GM21717 (cell line): ENCODE data around the gene DMRTC2.

Experiments
- ATAC-seq: cut with Tn5 transposase; IDR thresholded peaks from one replicate; pipeline ENCODE4 v1.9.1; 2021; ENCODE audit warnings: mild to moderate bottlenecking, moderate library complexity; ENCODE audit not compliant: unreplicated experiment

DMRTC2 gene

DNA sequence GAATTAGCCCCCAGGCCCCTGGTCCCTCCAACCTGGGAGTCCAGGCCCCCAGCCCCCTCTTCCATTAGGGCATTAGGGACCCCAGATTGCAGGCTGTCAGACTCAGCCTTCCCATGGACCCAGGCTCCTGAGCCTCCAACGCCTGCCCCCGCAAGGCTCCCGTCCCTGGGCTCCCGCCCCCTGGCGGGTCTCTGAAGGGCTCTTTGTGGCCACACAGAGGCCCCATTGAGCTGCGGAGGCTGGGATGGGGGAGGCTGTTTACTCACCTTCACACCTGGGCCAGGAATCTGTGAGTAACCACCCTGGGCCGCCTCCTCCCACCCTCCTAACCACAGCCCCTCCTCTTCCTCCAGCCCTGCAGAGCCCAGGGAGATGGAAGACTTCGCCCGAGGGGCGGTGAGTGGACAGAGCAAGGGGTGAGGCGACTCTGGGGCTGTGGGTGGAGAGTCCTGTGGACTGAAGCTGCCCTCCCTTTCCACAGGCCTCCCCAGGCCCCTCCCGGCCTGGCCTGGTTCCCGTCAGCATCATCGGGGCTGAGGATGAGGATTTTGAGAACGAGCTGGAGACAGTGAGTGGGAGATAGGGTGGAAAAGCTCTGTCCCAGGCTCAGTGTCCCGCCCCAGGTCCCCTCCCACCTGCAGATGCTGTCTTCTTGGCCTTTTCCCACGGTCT lies 43.0 kb downstream of the DMRTC2 start:
- ATAC-seq = no peak

DNA sequence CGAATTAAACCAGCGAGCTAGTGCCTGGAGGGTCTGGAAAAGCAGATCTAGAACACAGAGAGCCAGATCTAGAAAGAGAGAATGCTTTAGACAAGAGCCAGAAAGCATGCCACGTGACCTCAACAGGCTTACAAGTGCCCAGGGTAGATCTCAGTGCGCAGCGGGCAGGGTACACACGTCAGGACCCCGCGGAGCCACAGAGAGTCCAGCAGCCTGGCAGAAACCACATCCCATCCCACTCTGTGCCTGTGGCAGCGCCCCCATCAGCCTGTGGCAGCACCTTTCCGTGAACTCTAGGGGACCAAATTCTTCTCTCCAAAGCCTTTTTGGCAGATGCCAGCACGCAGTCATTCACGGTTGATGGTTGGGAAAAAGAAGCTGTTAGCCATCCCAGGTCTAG lies 44.1 kb downstream of the DMRTC2 start:
- no peak for ATAC-seq

DNA sequence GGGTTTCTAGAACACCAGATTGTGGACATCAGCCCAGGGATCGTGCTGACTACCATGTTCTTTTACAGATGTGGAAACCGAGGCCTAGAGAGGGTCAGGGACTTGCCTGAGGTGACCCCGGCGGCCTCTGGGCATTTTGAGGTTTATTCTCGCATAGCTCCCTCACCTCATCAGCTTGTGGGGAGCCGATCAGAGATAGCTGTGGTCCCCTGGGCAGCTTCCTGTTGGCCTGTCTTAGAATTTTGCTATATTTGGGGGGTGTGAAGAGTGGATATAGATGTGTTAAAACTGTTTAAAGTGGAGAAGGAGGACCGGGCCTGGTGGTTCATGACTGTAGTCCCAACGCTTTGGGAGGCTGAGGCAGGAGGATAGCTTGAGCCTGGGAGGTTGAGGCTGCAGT lies 45.1 kb downstream of the DMRTC2 start:
- no peak for ATAC-seq

DNA sequence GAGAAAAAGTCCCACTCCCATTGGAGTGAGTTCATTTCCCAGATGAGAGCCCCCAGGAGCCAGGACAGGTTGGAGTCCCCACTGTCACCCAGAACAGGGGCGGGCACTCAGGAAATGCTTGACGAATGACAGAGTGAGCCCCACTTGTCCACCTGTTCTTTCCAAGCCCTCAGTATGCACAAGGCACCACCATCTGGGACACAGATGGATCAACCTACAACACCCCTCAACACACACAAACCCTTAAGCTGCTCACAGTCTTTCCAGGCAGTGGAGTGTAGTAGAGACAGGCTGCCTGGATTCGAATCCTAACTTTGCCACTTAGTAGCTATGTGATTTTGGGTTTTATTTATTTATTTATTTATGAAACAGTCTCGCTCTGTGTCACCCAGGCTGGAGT lies 46.1 kb downstream of the DMRTC2 start:
- no peak for ATAC-seq

DNA sequence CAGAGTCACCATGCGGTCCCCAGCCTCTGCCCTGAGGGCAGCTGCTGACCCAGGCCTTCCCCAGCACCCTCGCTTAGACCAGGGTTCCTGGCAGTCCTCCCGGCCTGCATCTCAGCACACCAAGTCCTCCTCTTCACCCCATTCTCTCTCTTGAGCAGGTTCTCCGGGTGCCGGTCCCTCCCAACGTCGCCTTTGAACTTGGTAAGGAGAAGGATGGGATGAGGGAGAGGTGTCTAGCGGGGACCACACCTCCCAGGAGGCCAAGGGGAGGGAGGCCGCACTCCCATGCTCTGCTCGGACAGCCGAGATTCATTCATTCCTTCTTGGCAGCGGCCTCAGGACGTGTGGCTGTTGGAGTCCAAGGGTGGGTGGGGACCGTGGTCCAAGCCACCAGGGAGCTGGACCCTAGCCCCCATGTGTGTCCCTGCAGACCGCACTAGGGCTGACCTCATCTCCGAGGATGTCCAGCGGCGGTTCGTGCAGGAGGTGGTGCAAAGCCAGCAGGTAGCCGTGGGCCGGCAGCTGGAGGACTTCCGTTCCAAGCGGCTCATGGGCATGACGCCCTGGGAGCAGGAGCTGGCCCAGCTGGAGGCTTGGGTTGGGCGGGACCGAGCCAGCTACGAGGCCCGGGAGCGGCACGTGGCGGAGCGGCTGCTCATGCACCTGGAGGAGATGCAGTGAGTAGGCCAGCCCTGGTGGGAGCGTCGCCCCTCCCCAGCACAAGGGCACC lies 47.5 kb downstream of the DMRTC2 start:
- no peak for ATAC-seq

DNA sequence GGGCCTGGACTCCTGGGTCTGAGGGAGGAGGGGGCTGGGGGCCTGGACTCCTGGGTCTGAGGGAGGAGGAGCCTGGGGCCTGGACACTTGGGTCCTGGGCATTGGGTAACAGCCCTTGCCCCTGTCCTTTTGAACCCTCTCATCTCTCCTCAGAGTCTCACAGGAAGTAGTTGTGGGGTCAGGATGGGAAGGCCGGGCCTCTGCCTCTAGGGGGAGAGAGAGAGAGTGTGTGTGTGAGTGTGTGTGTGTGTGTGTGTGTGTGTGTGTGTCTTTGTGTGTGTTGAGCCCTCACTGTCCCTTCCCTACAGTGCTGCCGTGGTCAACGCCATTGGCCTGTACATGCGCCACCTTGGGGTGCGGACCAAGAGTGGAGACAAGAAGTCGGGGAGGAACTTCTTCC lies 49.1 kb downstream of the DMRTC2 start:
- no peak for ATAC-seq

DNA sequence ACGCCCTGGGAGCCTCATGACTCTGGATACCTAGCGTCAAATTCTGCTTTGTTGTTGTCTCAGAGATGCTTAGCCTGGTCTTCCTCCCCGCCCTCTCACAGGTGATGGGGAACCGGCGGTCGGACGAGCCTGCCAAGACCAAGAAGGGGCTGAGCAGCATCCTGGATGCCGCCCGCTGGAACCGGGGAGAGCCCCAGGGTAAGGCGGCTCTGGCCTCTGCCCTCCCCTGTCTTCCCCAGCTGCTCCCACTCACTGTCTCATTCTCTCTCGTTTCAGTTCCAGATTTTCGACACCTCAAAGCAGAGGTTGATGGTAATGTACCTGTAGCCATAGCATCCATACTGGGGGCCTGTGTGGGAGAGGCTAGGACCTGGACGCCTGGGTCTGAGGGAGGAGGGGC lies 49.5 kb downstream of the DMRTC2 start:
- ATAC-seq = no peak

DNA sequence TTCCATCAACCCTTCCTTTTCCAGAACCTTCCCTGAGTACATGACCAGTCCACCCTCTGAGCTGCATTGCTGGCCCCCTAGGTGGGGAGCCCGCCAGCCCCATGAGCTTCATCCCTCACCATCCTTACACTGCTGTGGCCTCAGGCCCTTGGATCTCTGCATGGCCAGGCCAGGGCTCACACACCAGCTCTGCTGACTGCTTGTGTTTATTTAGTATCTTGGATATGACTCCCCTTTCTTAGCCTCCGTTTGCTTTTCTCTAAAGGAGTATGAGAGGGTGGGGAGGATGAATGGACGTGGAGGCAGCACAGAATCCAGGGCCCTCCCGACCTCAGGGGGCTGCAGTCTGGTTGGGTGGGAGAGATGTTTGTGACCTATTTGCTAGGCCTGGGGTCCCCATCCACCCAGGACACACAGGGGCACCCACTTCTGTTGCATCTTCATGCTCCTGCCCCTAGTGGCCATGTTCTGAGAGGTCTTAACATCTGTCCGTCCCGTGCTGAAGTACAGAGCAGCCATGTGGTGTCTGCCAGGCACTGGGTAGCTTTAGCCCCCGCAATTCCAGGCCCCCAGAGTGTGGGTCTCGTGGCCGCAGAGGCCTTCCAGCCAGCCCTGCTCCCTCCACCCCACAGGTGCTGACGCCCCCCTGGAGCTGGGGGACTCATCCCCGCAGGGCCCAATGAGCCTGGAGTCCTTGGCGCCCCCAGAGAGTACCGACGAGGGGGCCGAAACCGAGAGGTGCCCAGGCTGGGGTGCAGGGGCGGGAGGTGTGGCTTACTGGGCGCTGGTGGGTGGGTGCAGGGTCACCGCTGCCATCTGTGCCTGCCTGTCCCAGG lies 51.1 kb downstream of the DMRTC2 start:
- ATAC-seq = no peak

DNA sequence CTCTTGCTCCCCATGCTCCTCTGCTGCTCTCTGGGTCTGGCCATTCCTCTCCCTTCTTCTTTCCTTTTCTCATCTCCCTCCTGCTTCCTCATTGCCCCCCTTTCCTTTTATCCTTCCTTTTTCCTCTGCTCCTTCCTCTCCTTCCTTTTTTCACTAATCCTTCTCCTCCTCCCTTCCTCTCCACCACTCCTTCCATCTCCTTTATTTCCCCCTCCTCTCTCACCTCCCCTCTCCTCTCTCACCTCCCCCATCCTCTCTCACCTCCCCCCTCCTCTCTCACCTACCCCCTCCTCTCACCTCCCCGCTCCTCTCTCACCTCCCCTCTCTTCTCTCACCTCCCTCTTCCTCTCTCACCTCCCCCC lies 51.7 kb downstream of the DMRTC2 start:
- no peak for ATAC-seq

DNA sequence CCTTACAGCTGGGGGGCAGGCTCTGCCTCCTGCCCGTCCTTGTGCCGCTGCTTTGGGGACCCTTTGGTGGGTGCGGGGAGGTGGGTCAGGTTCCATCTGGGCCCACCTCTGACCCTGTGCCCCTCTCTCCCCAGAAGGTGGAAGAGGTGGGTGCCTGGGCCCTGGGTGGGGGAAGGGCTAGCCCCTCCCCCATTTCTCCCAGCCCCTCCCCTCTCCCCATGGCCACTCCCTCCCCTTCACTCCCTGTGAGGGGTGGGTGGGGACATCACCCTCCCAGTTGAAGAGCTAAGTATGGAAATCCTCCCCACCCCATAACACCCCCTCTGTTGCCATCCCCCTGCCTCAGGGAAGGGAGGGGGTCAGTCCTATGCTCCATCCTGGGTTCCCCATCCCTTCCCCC lies 52.3 kb downstream of the DMRTC2 start:
- no peak for ATAC-seq

DNA sequence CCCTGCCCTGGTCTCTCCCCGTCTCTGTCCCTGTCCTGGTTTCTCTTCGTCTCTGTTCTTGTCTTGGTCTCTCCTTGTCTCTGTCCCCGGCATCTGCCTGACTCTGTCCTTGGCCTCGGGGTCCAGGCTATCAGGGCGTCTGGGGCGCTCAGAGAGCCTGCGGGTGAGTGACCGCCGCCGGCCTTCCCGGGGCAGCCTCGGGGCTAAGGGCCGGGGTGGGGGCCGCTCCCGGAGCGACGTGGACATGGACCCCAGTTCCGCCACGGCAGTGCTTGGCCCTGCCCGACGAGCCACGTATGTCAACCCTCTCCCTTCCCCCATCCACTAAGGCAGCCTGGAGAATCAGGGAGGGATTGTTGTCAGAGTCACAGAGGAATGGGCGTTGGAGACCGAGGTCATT lies 53.0 kb downstream of the DMRTC2 start:
- no peak for ATAC-seq

DNA sequence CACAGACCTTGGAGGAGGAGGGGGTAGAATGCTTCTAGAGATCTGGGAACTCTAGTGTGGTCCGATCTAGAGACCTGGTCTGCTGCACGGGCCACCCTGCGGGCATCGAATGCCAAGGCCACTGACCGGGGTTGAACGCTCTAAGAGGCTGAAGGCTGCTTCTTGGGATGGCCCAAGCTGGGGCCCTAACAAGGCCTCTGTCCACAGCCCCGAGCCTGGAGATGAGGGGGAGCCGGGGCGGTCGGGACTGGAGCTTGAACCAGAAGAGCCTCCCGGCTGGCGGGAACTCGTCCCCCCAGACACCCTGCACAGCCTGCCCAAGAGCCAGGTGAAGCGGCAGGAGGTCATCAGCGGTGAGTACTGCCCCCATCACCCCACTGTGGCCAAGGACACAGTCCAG lies 53.4 kb downstream of the DMRTC2 start:
- no peak for ATAC-seq
